ENCODE results near the gene ABCC8.

DNA sequence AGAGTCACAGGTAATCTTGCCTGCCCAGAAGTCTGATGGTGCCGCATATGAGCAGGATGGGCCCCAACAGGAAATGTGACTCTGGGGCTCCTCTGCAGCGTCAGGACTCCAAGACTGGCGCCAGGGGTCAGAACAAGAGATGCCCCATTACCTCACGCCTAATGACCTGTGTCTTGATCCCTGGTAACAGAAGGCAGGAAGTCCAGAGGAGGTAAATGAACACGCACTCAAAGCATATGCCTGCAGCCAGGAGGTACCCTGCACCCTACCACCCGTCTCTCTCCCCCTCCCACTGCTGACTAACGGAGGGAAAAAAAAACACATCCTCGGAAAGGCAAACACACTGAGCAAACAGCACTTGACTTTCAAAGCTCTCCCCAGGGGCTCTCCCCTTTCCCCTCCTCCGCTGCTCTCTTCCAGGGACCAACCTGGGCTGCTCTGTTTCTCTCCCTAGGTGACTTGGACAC, 37.3 kb downstream of the ABCC8 start:
- TF ChIP-seq, protein P1, sequence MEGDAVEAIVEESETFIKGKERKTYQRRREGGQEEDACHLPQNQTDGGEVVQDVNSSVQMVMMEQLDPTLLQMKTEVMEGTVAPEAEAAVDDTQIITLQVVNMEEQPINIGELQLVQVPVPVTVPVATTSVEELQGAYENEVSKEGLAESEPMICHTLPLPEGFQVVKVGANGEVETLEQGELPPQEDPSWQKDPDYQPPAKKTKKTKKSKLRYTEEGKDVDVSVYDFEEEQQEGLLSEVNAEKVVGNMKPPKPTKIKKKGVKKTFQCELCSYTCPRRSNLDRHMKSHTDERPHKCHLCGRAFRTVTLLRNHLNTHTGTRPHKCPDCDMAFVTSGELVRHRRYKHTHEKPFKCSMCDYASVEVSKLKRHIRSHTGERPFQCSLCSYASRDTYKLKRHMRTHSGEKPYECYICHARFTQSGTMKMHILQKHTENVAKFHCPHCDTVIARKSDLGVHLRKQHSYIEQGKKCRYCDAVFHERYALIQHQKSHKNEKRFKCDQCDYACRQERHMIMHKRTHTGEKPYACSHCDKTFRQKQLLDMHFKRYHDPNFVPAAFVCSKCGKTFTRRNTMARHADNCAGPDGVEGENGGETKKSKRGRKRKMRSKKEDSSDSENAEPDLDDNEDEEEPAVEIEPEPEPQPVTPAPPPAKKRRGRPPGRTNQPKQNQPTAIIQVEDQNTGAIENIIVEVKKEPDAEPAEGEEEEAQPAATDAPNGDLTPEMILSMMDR (conservative IDR thresholded peaks at IDR 0.05 in 1 of 2, IDR thresholded peaks at IDR 0.05 in 1 of 2; ENCODE audit: extremely low read depth in 1 of 2, insufficient read depth in 1 of 2, low read depth in 1 of 2, low read length in 2 of 2): no peak
- no peak for TF ChIP-seq EZH2 (IDR thresholded peaks at IDR 0.05; ENCODE audit: borderline replicate concordance, low read length)

All from mammary epithelial cell (primary cell).